Measurements from ENCODE around the gene OTOS. TPM values are rescaled to one million over a fixed set of nuclear protein-coding genes. Genes with fewer than 3 reads are reported as not detected.

The OTOS gene
- total RNA-seq, 2 experiments from 2014 or later: not detected

DNA sequence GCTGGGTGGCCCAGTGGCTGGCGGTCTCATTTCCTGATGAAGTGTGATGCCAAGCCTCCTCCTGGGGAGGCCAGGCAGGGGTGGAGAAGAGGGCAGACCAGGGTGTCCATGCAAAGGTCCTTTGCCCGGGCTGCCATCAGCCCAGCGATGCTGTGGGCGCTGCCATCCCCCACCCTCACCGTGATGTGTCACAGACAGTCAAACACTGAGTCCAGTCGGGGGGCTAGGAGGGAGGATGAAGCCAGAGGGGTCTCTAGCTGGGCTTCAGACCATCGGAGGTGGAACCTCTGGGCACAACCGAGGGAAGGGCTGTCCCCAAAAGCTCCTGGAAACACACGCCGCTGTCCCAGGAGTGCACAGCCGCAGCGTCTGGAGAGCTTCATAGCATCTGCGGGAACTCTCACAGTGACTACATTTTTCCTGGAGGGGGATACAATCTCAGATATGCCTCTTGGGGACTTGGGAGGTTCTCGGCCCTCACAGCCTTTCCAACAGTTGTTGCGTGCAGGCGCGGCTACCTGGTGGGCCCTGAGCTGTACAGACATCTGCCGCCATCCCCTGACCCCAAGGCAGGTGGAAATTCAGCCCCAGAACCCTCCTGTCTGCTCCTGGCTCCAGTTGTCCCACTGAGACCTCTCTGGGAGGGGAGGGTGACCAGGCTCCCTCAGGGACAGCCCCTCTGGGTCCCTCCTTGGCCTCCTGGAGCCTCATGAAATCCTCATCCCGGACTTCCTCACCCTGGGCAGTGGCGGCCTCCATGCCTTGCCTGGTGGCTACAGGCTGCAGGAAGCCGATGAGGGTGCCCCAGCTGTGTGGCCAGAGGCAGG lies 26.5 kb upstream of the OTOS start:
- no peak overlapping the region for H2AFZ ChIP-seq (ENCODE audit: low read length)
- no peak overlapping the region for H3K27ac ChIP-seq (ENCODE audit: low read depth, low read length, poor library complexity, severe bottlenecking)
- intact Hi-C loops (cut with micrococcal nuclease; ENCODE audit: unreplicated experiment): no loop called here
- ChIA-PET CTCF (ENCODE audit: unreplicated experiment) (no interaction called here), POLR2A (no interaction called here)
- H3K36me3 ChIP-seq (ENCODE audit: insufficient read depth, low read length): no peaks in the 10 kb centered on the region
- TF ChIP-seq EZH2phosphoT487 (IDR thresholded peaks at IDR 0.05; ENCODE audit: borderline replicate concordance, low read depth, low read length): no peak
- TF ChIP-seq, protein P1, sequence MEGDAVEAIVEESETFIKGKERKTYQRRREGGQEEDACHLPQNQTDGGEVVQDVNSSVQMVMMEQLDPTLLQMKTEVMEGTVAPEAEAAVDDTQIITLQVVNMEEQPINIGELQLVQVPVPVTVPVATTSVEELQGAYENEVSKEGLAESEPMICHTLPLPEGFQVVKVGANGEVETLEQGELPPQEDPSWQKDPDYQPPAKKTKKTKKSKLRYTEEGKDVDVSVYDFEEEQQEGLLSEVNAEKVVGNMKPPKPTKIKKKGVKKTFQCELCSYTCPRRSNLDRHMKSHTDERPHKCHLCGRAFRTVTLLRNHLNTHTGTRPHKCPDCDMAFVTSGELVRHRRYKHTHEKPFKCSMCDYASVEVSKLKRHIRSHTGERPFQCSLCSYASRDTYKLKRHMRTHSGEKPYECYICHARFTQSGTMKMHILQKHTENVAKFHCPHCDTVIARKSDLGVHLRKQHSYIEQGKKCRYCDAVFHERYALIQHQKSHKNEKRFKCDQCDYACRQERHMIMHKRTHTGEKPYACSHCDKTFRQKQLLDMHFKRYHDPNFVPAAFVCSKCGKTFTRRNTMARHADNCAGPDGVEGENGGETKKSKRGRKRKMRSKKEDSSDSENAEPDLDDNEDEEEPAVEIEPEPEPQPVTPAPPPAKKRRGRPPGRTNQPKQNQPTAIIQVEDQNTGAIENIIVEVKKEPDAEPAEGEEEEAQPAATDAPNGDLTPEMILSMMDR (conservative IDR thresholded peaks at IDR 0.05; ENCODE audit: low read length): no peak
- no peaks in the 10 kb centered on the region for H4K20me1 ChIP-seq (ENCODE audit: insufficient read depth, low read length)
- H3K9me2 ChIP-seq (ENCODE audit: insufficient read depth, low read length): no peaks in the 10 kb centered on the region
- no peaks in the 10 kb centered on the region for H3K4me1 ChIP-seq (ENCODE audit: insufficient read depth, low read length, poor library complexity, severe bottlenecking)
- no peak overlapping the region for H3K4me2 ChIP-seq (ENCODE audit: low read length)
- H3K79me2 ChIP-seq (ENCODE audit: insufficient read depth, low read depth, low read length): no peaks in the 10 kb centered on the region
- no peak overlapping the region for H3K4me3 ChIP-seq (ENCODE audit: low read depth, low read length, poor library complexity, severe bottlenecking)
- no peak for DNase-seq (ENCODE audit: low spot score)
- no peaks in the 10 kb centered on the region for H3K9me3 ChIP-seq (ENCODE audit: low read length)
- BruUV-seq (replicated peaks): no TSS peak

DNA sequence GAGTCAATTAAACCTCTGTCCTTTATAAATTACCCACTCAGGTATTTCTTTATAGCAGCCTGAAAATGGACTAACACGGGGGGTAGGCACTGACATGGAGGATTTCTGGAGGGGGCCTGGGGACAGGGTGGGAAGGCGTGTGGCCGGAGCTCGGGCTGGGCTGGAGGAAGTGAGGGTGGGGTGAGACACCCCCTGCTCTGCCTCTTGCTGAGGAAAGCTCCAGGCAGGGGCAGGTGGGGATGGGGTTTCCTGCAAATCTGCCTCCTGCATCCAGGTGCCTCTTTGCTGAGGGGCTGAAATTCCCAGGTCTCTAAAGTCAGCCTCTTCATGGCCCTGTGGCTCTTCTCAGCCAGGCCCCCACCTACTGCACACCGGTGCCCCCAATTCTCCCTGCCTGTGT lies 25.7 kb upstream of the OTOS start:
- no peaks in the 10 kb centered on the region for H3K79me2 ChIP-seq (ENCODE audit: insufficient read depth, low read depth, low read length)
- no peak overlapping the region for H3K4me3 ChIP-seq (ENCODE audit: low read depth, low read length, poor library complexity, severe bottlenecking)
- H3K9me3 ChIP-seq (ENCODE audit: low read length): no peaks in the 10 kb centered on the region
- no peaks in the 10 kb centered on the region for H3K36me3 ChIP-seq (ENCODE audit: insufficient read depth, low read length)
- no peaks in the 10 kb centered on the region for H3K4me1 ChIP-seq (ENCODE audit: insufficient read depth, low read length, poor library complexity, severe bottlenecking)
- no peak for TF ChIP-seq EZH2phosphoT487 (IDR thresholded peaks at IDR 0.05; ENCODE audit: borderline replicate concordance, low read depth, low read length)
- POLR2A ChIA-PET: no interaction called here
- no peaks in the 10 kb centered on the region for H3K9me2 ChIP-seq (ENCODE audit: insufficient read depth, low read length)
- CTCF ChIA-PET (ENCODE audit: unreplicated experiment): no interaction called here
- no peak overlapping the region for H3K27ac ChIP-seq (ENCODE audit: low read depth, low read length, poor library complexity, severe bottlenecking)
- no peak overlapping the region for H3K4me2 ChIP-seq (ENCODE audit: low read length)
- intact Hi-C loops (cut with micrococcal nuclease; ENCODE audit: unreplicated experiment): no loop called here
- no peak overlapping the region for H2AFZ ChIP-seq (ENCODE audit: low read length)
- no peaks in the 10 kb centered on the region for H4K20me1 ChIP-seq (ENCODE audit: insufficient read depth, low read length)
- DNase-seq (ENCODE audit: low spot score): no peak
- BruUV-seq (replicated peaks): no TSS peak

DNA sequence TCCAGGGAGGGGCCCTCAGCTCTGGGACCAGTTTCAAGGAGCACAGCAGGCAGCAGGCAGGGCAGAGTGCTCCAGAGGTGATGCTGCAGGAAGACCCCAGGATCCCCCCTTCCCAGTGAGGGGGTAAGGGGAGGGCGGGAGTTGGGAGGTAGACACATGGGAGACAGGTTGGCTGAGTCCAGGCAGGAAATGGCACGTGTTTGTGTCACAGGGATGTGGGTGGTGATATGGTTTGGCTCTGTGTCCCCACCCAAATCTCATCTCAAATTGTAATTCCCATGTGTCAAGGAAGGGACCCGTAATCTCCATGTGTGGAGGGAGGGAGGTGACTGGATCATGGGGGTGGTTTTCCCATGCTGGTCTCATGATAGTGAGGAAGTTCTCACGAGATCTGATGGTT lies 25.2 kb upstream of the OTOS start:
- BruUV-seq (replicated peaks): no TSS peak
- POLR2A ChIA-PET: no interaction called here
- DNase-seq (ENCODE audit: low spot score): no peak
- no peaks in the 10 kb centered on the region for H3K4me1 ChIP-seq (ENCODE audit: insufficient read depth, low read length, poor library complexity, severe bottlenecking)
- no peaks in the 10 kb centered on the region for H3K36me3 ChIP-seq (ENCODE audit: insufficient read depth, low read length)
- H3K9me3 ChIP-seq (ENCODE audit: low read length): no peaks in the 10 kb centered on the region
- intact Hi-C loops (cut with micrococcal nuclease; ENCODE audit: unreplicated experiment): no loop called here
- H3K27ac ChIP-seq (ENCODE audit: low read depth, low read length, poor library complexity, severe bottlenecking): no peak overlapping the region
- TF ChIP-seq EZH2phosphoT487 (IDR thresholded peaks at IDR 0.05; ENCODE audit: borderline replicate concordance, low read depth, low read length): no peak
- TF ChIP-seq, protein P1 (conservative IDR thresholded peaks at IDR 0.05; ENCODE audit: low read length): no peak
- CTCF ChIA-PET (ENCODE audit: unreplicated experiment): no interaction called here
- no peak overlapping the region for H3K4me3 ChIP-seq (ENCODE audit: low read depth, low read length, poor library complexity, severe bottlenecking)
- no peak overlapping the region for H2AFZ ChIP-seq (ENCODE audit: low read length)
- no peak overlapping the region for H3K4me2 ChIP-seq (ENCODE audit: low read length)
- no peaks in the 10 kb centered on the region for H4K20me1 ChIP-seq (ENCODE audit: insufficient read depth, low read length)
- no peaks in the 10 kb centered on the region for H3K79me2 ChIP-seq (ENCODE audit: insufficient read depth, low read depth, low read length)
- H3K9me2 ChIP-seq (ENCODE audit: insufficient read depth, low read length): no peaks in the 10 kb centered on the region
